Activated effector memory CD4-positive, alpha-beta T cell treated with anti-CD3 and anti-CD28 coated beads, Interleukin-2, amount 50 U/mL, for 16 hours (primary cell): ENCODE data around the gene CCDC192.
"Not testable (repeated sequence)": the region's sequence is repeated elsewhere in the genome, so short reads cannot be mapped to it uniquely, and the experiment has no call there.

ENCODE experiments used
- DNase-seq: peaks from one replicate; pipeline ENCODE4 v3.0.0-alpha.2; 2020

Gene CCDC192

GRCh38 chr5:127700237-127700766 is 2.9 kb upstream of the CCDC192 start:
- no peak for DNase-seq

GRCh38 chr5:127702434-127702833 is 757 bp upstream of the CCDC192 start:
- no peak for DNase-seq

GRCh38 chr5:127705120-127705892 is 2.1 kb downstream of the CCDC192 start:
- DNase-seq = no peak

GRCh38 chr5:127706691-127707090 is 3.5 kb downstream of the CCDC192 start:
- no peak for DNase-seq

- DNase-seq = no peak
These were observed 4.0 kb downstream of the CCDC192 start for GRCh38 chr5:127707209-127707608.

- DNase-seq = not testable (repeated sequence)
These were observed 9.9 kb downstream of the CCDC192 start for GRCh38 chr5:127713083-127713482.

- DNase-seq = no peak
These were observed 15.0 kb downstream of the CCDC192 start for GRCh38 chr5:127718181-127718580.

- DNase-seq = no peak
These were observed 20.4 kb downstream of the CCDC192 start for GRCh38 chr5:127723571-127723970.

GRCh38 chr5:127725673-127726072 is 22.5 kb downstream of the CCDC192 start:
- DNase-seq = no peak

- DNase-seq = no peak
These were observed 29.8 kb downstream of the CCDC192 start for GRCh38 chr5:127732963-127733362.

GRCh38 chr5:127739348-127739747 is 36.2 kb downstream of the CCDC192 start:
- DNase-seq = not testable (repeated sequence)

GRCh38 chr5:127739807-127740384 is 36.7 kb downstream of the CCDC192 start:
- no peak for DNase-seq

- DNase-seq = no peak
These were observed 38.2 kb downstream of the CCDC192 start for GRCh38 chr5:127741412-127741811.

- no peak for DNase-seq
These were observed 41.0 kb downstream of the CCDC192 start for GRCh38 chr5:127744241-127744640.

- DNase-seq = no peak
These were observed 43.6 kb downstream of the CCDC192 start for GRCh38 chr5:127746756-127747155.

- not testable (repeated sequence) for DNase-seq
These were observed 49.5 kb downstream of the CCDC192 start for GRCh38 chr5:127752503-127753265.

GRCh38 chr5:127754259-127754658 is 51.1 kb downstream of the CCDC192 start:
- no peak for DNase-seq

GRCh38 chr5:127754706-127755105 is 51.5 kb downstream of the CCDC192 start:
- DNase-seq = no peak

- no peak for DNase-seq
These were observed 54.4 kb downstream of the CCDC192 start for GRCh38 chr5:127757576-127757975.

GRCh38 chr5:127758766-127759283 is 55.6 kb downstream of the CCDC192 start:
- DNase-seq = no peak

- DNase-seq = no peak
These were observed 58.7 kb downstream of the CCDC192 start for GRCh38 chr5:127761869-127762268.

GRCh38 chr5:127762412-127762811 is 59.2 kb downstream of the CCDC192 start:
- DNase-seq = no peak

- DNase-seq = no peak
These were observed 63.6 kb downstream of the CCDC192 start for GRCh38 chr5:127766676-127767335.
